ENCODE data around the gene INPP4B. TPM values are rescaled to one million over a fixed set of nuclear protein-coding genes. Genes with fewer than 3 reads are reported as not detected.

The INPP4B gene
- total and polyA plus RNA-seq, 2 donors (not counting 1 experiment from before 2014, with no cell fraction given) = 19.7 to 22.2 TPM

DNA sequence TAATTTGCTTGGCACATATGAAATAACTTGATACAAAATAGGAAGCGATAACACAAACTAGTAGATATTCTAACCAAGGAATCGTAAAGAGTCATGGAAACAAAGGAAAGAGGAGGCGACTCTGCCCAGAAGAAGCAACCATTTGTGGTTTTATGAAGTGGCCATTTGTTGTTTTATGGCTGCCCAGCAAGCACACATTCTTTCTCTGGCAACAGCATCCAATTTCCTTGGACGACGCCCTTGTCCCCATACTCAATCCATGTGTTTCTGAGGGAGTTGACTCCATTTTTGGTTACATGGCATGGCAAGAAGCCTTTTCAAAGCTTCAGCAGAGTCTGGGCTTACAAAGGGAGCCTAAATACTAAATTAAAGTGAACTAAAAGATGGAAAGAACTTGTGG, 295.1 kb downstream of the INPP4B start:
- H4K20me1 ChIP-seq (ENCODE audit: control insufficient read depth, extremely low read depth, insufficient read depth, low read length) = no peaks in the 10 kb centered on the region
- H3K27ac ChIP-seq (ENCODE audit: insufficient read depth, low read length) = no peak overlapping the region
- DNase-seq (ENCODE audit: low read depth in 2 of 2) = peak in 1 of 2 donors; percentile 34
- peaks cover 2% of the 10 kb centered on the region for H3K4me1 ChIP-seq (ENCODE audit: control insufficient read depth, extremely low read depth, insufficient read depth, low read length)
- TF ChIP-seq, protein P1, sequence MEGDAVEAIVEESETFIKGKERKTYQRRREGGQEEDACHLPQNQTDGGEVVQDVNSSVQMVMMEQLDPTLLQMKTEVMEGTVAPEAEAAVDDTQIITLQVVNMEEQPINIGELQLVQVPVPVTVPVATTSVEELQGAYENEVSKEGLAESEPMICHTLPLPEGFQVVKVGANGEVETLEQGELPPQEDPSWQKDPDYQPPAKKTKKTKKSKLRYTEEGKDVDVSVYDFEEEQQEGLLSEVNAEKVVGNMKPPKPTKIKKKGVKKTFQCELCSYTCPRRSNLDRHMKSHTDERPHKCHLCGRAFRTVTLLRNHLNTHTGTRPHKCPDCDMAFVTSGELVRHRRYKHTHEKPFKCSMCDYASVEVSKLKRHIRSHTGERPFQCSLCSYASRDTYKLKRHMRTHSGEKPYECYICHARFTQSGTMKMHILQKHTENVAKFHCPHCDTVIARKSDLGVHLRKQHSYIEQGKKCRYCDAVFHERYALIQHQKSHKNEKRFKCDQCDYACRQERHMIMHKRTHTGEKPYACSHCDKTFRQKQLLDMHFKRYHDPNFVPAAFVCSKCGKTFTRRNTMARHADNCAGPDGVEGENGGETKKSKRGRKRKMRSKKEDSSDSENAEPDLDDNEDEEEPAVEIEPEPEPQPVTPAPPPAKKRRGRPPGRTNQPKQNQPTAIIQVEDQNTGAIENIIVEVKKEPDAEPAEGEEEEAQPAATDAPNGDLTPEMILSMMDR (conservative IDR thresholded peaks at IDR 0.05 in 1 of 2, IDR thresholded peaks at IDR 0.05 in 1 of 2; ENCODE audit: low read depth in 1 of 2, low read length in 2 of 2) = no peak
- TF ChIP-seq EZH2 (IDR thresholded peaks at IDR 0.05; ENCODE audit: low read length, missing control alignments) = no peak
- H3K4me3 ChIP-seq (replicated peaks in 1 of 4; ENCODE audit: control extremely low read depth in 1 of 4, insufficient read depth in 1 of 4, low read depth in 3 of 4, low read length in 4 of 4) = no peak overlapping the region
- no peak overlapping the region for H3K9ac ChIP-seq (ENCODE audit: insufficient read depth, low read length)
- no peaks in the 10 kb centered on the region for H3K27me3 ChIP-seq (ENCODE audit: control insufficient read depth, insufficient read depth, low read length)
- H3K79me2 ChIP-seq (ENCODE audit: control insufficient read depth, insufficient read depth, low read length) = no peaks in the 10 kb centered on the region
- no peak overlapping the region for H2AFZ ChIP-seq (ENCODE audit: low read length)
- no peaks in the 10 kb centered on the region for H3K9me3 ChIP-seq (ENCODE audit: control insufficient read depth, insufficient read depth, low read depth, low read length)
- no peaks in the 10 kb centered on the region for H3K36me3 ChIP-seq (ENCODE audit: control insufficient read depth, insufficient read depth, low read length)
- no peak overlapping the region for H3K4me2 ChIP-seq (ENCODE audit: extremely low read depth, insufficient read depth, low read length)

GRCh38 chr4:142549726-142550463, 296.2 kb downstream of the INPP4B start:
- Histone ChIP-seq H3K4me3 (replicated peaks in 1 of 4; ENCODE audit: control extremely low read depth in 1 of 4, insufficient read depth in 1 of 4, low read depth in 3 of 4, low read length in 4 of 4) (no peak overlapping the region), H3K36me3 (ENCODE audit: control insufficient read depth, insufficient read depth, low read length) (no peaks in the 10 kb centered on the region), H3K9ac (ENCODE audit: insufficient read depth, low read length) (no peak overlapping the region), H2AFZ (ENCODE audit: low read length) (no peak overlapping the region), H3K9me3 (ENCODE audit: control insufficient read depth, insufficient read depth, low read depth, low read length) (no peaks in the 10 kb centered on the region), H3K27me3 (ENCODE audit: control insufficient read depth, insufficient read depth, low read length) (no peaks in the 10 kb centered on the region), H3K4me2 (ENCODE audit: extremely low read depth, insufficient read depth, low read length) (no peak overlapping the region), H3K79me2 (ENCODE audit: control insufficient read depth, insufficient read depth, low read length) (no peaks in the 10 kb centered on the region), H4K20me1 (ENCODE audit: control insufficient read depth, extremely low read depth, insufficient read depth, low read length) (no peaks in the 10 kb centered on the region), H3K27ac (ENCODE audit: insufficient read depth, low read length) (no peak overlapping the region), H3K4me1 (ENCODE audit: control insufficient read depth, extremely low read depth, insufficient read depth, low read length) (peaks cover 2% of the 10 kb centered on the region)
- no peak for TF ChIP-seq EZH2 (IDR thresholded peaks at IDR 0.05; ENCODE audit: low read length, missing control alignments)
- TF ChIP-seq, protein P1 (conservative IDR thresholded peaks at IDR 0.05 in 1 of 2, IDR thresholded peaks at IDR 0.05 in 1 of 2; ENCODE audit: low read depth in 1 of 2, low read length in 2 of 2) = no peak
- DNase-seq (ENCODE audit: low read depth in 2 of 2) = peak; percentile 52 to 97

DNA sequence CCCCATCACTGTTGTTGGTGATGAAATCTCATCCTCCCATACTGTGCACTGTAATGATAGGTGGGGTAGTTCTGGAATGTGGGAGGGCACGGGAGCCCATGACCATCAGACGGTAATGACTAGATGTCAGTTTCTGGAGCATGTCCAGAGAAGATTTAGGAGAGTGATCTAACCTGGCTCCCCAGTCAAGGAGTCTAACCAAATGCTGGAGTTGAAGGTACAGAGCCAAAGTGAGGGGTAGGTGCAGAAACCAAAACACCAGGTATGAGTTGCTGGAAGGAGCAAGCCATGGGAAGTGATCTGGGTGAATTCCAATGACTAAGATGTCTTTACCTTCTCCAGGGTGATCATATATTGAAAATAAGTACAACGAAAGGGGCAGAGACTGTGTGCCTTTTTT, 296.9 kb downstream of the INPP4B start:
- Histone ChIP-seq H3K9ac (ENCODE audit: insufficient read depth, low read length) (no peak overlapping the region), H3K4me1 (ENCODE audit: control insufficient read depth, extremely low read depth, insufficient read depth, low read length) (peaks cover 2% of the 10 kb centered on the region), H3K27me3 (ENCODE audit: control insufficient read depth, insufficient read depth, low read length) (no peaks in the 10 kb centered on the region), H3K4me3 (replicated peaks in 1 of 4; ENCODE audit: control extremely low read depth in 1 of 4, insufficient read depth in 1 of 4, low read depth in 3 of 4, low read length in 4 of 4) (no peak overlapping the region), H3K9me3 (ENCODE audit: control insufficient read depth, insufficient read depth, low read depth, low read length) (no peaks in the 10 kb centered on the region), H3K36me3 (ENCODE audit: control insufficient read depth, insufficient read depth, low read length) (no peaks in the 10 kb centered on the region), H3K27ac (ENCODE audit: insufficient read depth, low read length) (no peak overlapping the region), H3K79me2 (ENCODE audit: control insufficient read depth, insufficient read depth, low read length) (no peaks in the 10 kb centered on the region), H4K20me1 (ENCODE audit: control insufficient read depth, extremely low read depth, insufficient read depth, low read length) (no peaks in the 10 kb centered on the region), H3K4me2 (ENCODE audit: extremely low read depth, insufficient read depth, low read length) (no peak overlapping the region), H2AFZ (ENCODE audit: low read length) (no peak overlapping the region)
- TF ChIP-seq EZH2 (IDR thresholded peaks at IDR 0.05; ENCODE audit: low read length, missing control alignments) = no peak
- TF ChIP-seq, protein P1 (conservative IDR thresholded peaks at IDR 0.05 in 1 of 2, IDR thresholded peaks at IDR 0.05 in 1 of 2; ENCODE audit: low read depth in 1 of 2, low read length in 2 of 2) = no peak
- DNase-seq (ENCODE audit: low read depth in 2 of 2) = no peak

Data from fibroblast of lung (primary cell).